HepG2 (cell line): ENCODE results near the gene PIK3R4. TPM values are rescaled to one million over a fixed set of nuclear protein-coding genes. Genes with fewer than 3 reads are reported as not detected.

ENCODE experiments used
- ATF4 ChIP-seq, 2 experiments: fragments of 450-650 bp in 1 of 2; sonication (generic) in 1 of 2; formaldehyde crosslinking; IDR thresholded peaks; 2 replicates each; pipeline versions ENCODE4 v1.5.0 to v1.8.0; 2020 to 2022; ENCODE audit warnings: mild to moderate bottlenecking in 1 of 2, missing genetic modification reagents in 1 of 2
- BHLHE40 ChIP-seq: IDR thresholded peaks from 2 replicates; pipeline ENCODE4 v1.6.1; 2011; ENCODE audit warnings: low read length, improper control_type of control experiment
- FOXK2 ChIP-seq: fragments of 450-650 bp; IDR thresholded peaks from 2 replicates; pipeline ENCODE4 v1.6.1; 2016
- HNRNPUL1 ChIP-seq: fragments of 200-400 bp; formaldehyde crosslinking; IDR thresholded peaks from 2 replicates; pipeline ENCODE4 v1.6.1; 2017; ENCODE audit warnings: low read depth, mild to moderate bottlenecking, low read length, moderate library complexity
- RAD21 ChIP-seq: fragments of 450-650 bp; formaldehyde crosslinking; IDR thresholded peaks from 2 replicates; pipeline ENCODE4 v1.5.0; 2020; ENCODE audit warnings: mild to moderate bottlenecking
- REPIN1 ChIP-seq: sonication (generic); formaldehyde crosslinking; IDR thresholded peaks from 2 replicates; pipeline ENCODE4 v1.8.0; 2022; ENCODE audit warnings: missing genetic modification reagents, low read depth, mild to moderate bottlenecking, borderline replicate concordance
- RXRA ChIP-seq: sonication (generic); formaldehyde crosslinking; IDR thresholded peaks from 2 replicates; pipeline ENCODE4 v1.5.1; 2020; ENCODE audit warnings: missing genetic modification reagents
- TAF15 ChIP-seq: fragments of 200-400 bp; formaldehyde crosslinking; IDR thresholded peaks from one replicate; pipeline ENCODE4 v1.6.1; 2018; ENCODE audit warnings: mild to moderate bottlenecking, low read depth, low read length; ENCODE audit not compliant: poor library complexity, severe bottlenecking
- U2AF2 ChIP-seq: fragments of 200-400 bp; formaldehyde crosslinking; IDR thresholded peaks from 2 replicates; pipeline ENCODE4 v1.6.1; 2017; ENCODE audit warnings: low read depth, mild to moderate bottlenecking, low read length
- YEATS2 ChIP-seq: sonication (generic); formaldehyde crosslinking; IDR thresholded peaks from 2 replicates; pipeline ENCODE4 v1.4.0; 2020; ENCODE audit warnings: missing genetic modification reagents, borderline replicate concordance
- ZNF256 ChIP-seq: sonication (generic); formaldehyde crosslinking; conservative IDR thresholded peaks from 2 replicates; pipeline ENCODE4 v1.4.0; 2020; ENCODE audit warnings: missing genetic modification reagents
- ZNF431 ChIP-seq: sonication (generic); formaldehyde crosslinking; IDR thresholded peaks from 2 replicates; pipeline ENCODE4 v1.9.0; 2022; ENCODE audit warnings: missing genetic modification reagents, low read depth, mild to moderate bottlenecking, borderline replicate concordance
- polyA plus RNA-seq, 8 experiments: library from polyadenylated mRNA; depleted of rRNA in 3 of 8; stranded (reverse) in 7 of 8; unstranded in 1 of 8; fragments of >200 nt; fragmentation: Illumina TruSeq in 4 of 8; extraction: Trizol in 4 of 8; gene quantifications; 2 replicates each; pipeline versions ENCODE4 v1.2.1 to v1.2.3, GENCODE V29; 2011 to 2016; ENCODE audit warnings: low read depth in 4 of 8, missing spikeins in 1 of 8, mixed read lengths in 1 of 8; ENCODE audit not compliant: insufficient read depth in 1 of 8
- total RNA-seq, 5 experiments: library from RNA; depleted of rRNA; stranded (reverse); fragments of >200 nt; fragmentation: Illumina TruSeq; extraction: Trizol; gene quantifications; 2 replicates each; pipeline ENCODE4 v1.2.3, GENCODE V29; 2016; ENCODE audit warnings: low read depth in 1 of 5
- TF ChIP-seq, protein P1 (sequence below): sonication (generic); formaldehyde crosslinking; IDR thresholded peaks from 2 replicates; pipeline ENCODE4 v1.4.0; 2020; ENCODE audit warnings: missing genetic modification reagents
- TF ChIP-seq, protein P2 (sequence below): sonication (generic); formaldehyde crosslinking; IDR thresholded peaks from 2 replicates; pipeline ENCODE4 v1.4.0; 2020; ENCODE audit warnings: missing genetic modification reagents, borderline replicate concordance
- TF ChIP-seq, protein P3 (sequence below): IDR thresholded peaks from 2 replicates; pipeline ENCODE4 v1.6.1; 2016; ENCODE audit warnings: mild to moderate bottlenecking
- TF ChIP-seq, protein P4 (sequence below): sonication (generic); formaldehyde crosslinking; IDR thresholded peaks from 2 replicates; pipeline ENCODE4 v1.9.0; 2021; ENCODE audit warnings: missing genetic modification reagents, mild to moderate bottlenecking, borderline replicate concordance
- TF ChIP-seq, protein P5 (sequence below): sonication (generic); formaldehyde crosslinking; IDR thresholded peaks from 2 replicates; pipeline ENCODE4 v1.5.1; 2020; ENCODE audit warnings: mild to moderate bottlenecking, missing genetic modification reagents, borderline replicate concordance

The PIK3R4 gene
- total and polyA plus RNA-seq, 2 of the 13 experiments (the other 11 are each of a cell fraction or from before 2014, with no cell fraction given), result 22.4 to 26.0 TPM

- TF ChIP-seq, protein P1, sequence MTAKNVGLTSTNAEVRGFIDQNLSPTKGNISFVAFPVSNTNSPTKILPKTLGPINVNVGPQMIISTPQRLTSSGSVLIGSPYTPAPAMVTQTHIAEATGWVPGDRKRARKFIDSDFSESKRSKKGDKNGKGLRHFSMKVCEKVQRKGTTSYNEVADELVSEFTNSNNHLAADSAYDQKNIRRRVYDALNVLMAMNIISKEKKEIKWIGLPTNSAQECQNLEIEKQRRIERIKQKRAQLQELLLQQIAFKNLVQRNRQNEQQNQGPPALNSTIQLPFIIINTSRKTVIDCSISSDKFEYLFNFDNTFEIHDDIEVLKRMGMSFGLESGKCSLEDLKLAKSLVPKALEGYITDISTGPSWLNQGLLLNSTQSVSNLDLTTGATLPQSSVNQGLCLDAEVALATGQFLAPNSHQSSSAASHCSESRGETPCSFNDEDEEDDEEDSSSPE (CRISPR knock-in tag), result peak; percentile 83
- TF ChIP-seq RAD21 (CRISPR knock-in tag) (no peak), BHLHE40 (no peak), RXRA (CRISPR knock-in tag) (0 out of 2 replicates have a peak, but pooled peaks have one; percentile 36), REPIN1 (CRISPR knock-in tag) (no peak), ZNF431 (CRISPR knock-in tag) (no peak), ZNF256 (CRISPR knock-in tag) (no peak), FOXK2 (no peak), YEATS2 (CRISPR knock-in tag) (peak; percentile 88; the same call in 1 of the 2 replicates), TAF15 (no peak), HNRNPUL1 (no peak), ATF4 (CRISPR knock-in tag; IDR thresholded peaks at IDR 0.05) (no peak), U2AF2 (no peak)
- TF ChIP-seq, protein P2, sequence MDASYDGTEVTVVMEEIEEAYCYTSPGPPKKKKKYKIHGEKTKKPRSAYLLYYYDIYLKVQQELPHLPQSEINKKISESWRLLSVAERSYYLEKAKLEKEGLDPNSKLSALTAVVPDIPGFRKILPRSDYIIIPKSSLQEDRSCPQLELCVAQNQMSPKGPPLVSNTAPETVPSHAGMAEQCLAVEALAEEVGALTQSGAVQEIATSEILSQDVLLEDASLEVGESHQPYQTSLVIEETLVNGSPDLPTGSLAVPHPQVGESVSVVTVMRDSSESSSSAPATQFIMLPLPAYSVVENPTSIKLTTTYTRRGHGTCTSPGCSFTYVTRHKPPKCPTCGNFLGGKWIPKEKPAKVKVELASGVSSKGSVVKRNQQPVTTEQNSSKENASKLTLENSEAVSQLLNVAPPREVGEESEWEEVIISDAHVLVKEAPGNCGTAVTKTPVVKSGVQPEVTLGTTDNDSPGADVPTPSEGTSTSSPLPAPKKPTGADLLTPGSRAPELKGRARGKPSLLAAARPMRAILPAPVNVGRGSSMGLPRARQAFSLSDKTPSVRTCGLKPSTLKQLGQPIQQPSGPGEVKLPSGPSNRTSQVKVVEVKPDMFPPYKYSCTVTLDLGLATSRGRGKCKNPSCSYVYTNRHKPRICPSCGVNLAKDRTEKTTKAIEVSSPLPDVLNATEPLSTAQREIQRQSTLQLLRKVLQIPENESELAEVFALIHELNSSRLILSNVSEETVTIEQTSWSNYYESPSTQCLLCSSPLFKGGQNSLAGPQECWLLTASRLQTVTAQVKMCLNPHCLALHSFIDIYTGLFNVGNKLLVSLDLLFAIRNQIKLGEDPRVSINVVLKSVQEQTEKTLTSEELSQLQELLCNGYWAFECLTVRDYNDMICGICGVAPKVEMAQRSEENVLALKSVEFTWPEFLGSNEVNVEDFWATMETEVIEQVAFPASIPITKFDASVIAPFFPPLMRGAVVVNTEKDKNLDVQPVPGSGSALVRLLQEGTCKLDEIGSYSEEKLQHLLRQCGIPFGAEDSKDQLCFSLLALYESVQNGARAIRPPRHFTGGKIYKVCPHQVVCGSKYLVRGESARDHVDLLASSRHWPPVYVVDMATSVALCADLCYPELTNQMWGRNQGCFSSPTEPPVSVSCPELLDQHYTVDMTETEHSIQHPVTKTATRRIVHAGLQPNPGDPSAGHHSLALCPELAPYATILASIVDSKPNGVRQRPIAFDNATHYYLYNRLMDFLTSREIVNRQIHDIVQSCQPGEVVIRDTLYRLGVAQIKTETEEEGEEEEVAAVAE (CRISPR knock-in tag), result 0 out of 2 replicates have a peak, but pooled peaks have one; percentile 37
- TF ChIP-seq, protein P3, sequence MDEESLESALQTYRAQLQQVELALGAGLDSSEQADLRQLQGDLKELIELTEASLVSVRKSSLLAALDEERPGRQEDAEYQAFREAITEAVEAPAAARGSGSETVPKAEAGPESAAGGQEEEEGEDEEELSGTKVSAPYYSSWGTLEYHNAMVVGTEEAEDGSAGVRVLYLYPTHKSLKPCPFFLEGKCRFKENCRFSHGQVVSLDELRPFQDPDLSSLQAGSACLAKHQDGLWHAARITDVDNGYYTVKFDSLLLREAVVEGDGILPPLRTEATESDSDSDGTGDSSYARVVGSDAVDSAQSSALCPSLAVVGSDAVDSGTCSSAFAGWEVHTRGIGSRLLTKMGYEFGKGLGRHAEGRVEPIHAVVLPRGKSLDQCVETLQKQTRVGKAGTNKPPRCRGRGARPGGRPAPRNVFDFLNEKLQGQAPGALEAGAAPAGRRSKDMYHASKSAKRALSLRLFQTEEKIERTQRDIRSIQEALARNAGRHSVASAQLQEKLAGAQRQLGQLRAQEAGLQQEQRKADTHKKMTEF (CRISPR knock-in tag), result no peak; the same call in 1 of the 2 replicates
- TF ChIP-seq, protein P4, sequence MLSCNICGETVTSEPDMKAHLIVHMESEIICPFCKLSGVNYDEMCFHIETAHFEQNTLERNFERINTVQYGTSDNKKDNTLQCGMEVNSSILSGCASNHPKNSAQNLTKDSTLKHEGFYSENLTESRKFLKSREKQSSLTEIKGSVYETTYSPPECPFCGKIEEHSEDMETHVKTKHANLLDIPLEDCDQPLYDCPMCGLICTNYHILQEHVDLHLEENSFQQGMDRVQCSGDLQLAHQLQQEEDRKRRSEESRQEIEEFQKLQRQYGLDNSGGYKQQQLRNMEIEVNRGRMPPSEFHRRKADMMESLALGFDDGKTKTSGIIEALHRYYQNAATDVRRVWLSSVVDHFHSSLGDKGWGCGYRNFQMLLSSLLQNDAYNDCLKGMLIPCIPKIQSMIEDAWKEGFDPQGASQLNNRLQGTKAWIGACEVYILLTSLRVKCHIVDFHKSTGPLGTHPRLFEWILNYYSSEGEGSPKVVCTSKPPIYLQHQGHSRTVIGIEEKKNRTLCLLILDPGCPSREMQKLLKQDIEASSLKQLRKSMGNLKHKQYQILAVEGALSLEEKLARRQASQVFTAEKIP (CRISPR knock-in tag), result no peak
- TF ChIP-seq, protein P5, sequence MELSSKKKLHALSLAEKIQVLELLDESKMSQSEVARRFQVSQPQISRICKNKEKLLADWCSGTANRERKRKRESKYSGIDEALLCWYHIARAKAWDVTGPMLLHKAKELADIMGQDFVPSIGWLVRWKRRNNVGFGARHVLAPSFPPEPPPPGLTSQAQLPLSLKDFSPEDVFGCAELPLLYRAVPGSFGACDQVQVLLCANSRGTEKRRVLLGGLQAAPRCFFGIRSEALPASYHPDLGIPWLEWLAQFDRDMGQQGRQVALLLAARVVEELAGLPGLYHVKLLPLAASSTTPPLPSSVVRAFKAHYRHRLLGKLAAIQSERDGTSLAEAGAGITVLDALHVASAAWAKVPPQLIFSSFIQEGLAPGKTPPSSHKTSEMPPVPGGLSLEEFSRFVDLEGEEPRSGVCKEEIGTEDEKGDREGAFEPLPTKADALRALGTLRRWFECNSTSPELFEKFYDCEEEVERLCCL (CRISPR knock-in tag), result no peak
Observed at GRCh38 chr3:130746246-130747039, at the start of gene PIK3R4 (continued).
